GM18498 (cell line): ENCODE results near the gene TMC1.
A peak's percentile ranks its signal among the peaks of the same experiment; 100 is the strongest.

ENCODE experiments used
- ATAC-seq: cut with Tn5 transposase; IDR thresholded peaks from one replicate; pipeline ENCODE4 v1.9.1; 2021; ENCODE audit warnings: mild to moderate bottlenecking, moderate library complexity; ENCODE audit not compliant: unreplicated experiment

The TMC1 gene

GRCh38 chr9:72600671-72601070, 79.3 kb downstream of the TMC1 start:
- no peak for ATAC-seq

DNA sequence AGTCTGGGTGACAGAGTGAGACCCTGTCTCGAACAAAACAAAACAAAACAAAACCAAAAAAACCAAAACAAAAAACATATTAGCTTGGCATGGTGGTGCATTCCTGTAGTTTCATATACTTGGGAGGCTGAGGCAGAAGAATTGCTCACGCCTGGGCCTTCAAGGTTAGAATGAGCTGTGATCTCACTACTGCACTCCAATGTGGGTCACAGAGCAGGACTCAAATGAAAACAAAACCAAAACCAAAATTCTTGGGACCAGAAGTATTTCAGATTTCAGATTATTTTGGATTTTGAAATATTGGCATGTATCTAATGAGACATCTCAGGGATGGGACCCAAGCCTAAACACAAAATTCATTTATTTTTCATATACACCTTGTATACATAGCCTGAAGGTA, 80.2 kb downstream of the TMC1 start:
- no peak for ATAC-seq

- no peak for ATAC-seq
These were observed 91.0 kb downstream of the TMC1 start for GRCh38 chr9:72612449-72612848.

DNA sequence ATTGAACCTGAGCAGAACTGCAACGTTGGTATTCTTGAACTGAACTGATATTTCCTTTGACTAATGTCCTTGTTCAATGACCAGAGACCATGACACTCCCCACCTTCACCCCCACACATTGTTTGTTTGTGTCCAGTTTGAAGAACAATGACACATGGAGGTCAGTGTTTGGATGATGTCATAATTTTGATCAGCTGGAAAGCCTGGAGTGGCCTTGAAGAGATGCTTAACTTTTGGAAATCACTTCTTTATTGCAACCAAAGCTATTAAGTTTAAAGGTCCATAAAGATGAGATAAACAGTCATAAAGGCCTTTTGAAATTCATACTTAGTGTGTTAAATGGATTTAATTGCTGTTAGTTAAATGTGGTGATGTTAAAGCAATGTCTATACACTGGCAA, 92.7 kb downstream of the TMC1 start:
- ATAC-seq: no peak

GRCh38 chr9:72615931-72616330, 94.5 kb downstream of the TMC1 start:
- ATAC-seq: no peak

GRCh38 chr9:72618811-72619210, 97.4 kb downstream of the TMC1 start:
- no peak for ATAC-seq

GRCh38 chr9:72622186-72622585, 100.8 kb downstream of the TMC1 start:
- ATAC-seq: no peak

DNA sequence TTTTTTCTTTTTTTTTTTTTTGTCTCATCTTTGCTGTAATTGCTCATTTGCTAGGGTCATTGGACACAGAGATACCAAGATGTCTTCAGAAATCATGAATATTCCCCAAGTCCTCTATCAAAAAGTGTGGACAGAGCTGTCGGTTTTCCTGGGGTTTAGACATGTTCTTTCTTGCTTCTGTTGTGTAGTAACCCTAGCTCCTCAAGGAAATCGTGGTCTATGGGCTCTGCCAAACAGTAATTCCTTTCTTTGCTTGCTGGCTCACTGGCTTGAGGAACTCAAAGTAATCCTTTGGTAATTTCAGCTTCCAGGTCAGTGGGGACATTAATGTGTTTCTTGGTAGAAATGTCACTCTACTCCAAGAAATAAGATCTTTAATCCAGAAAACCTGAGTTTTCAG, 101.7 kb downstream of the TMC1 start:
- no peak for ATAC-seq

GRCh38 chr9:72627147-72627546, 105.7 kb downstream of the TMC1 start:
- ATAC-seq: no peak

- no peak for ATAC-seq
These were observed 106.6 kb downstream of the TMC1 start for GRCh38 chr9:72627956-72628540.

DNA sequence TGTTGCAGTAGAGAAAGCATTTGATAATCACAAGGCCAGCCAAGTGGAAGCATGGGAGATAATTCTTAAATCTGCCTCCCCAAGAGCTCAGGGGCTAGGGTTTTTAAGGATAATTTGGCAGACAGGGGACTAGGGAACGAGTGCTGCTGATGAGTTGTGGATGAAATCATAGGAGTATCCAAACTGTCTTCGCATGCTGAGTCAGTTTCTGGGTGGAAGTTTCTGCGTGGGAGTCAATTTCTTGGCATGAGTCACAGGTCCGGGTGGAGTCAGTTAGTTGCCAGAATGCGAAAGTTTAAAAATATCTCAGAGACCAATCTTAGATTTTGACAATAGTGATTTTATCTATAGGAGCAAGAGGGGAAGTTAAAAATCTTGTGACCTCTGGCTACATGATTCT, 112.6 kb downstream of the TMC1 start:
- no peak for ATAC-seq

- ATAC-seq: peak; percentile 96
These were observed 113.8 kb downstream of the TMC1 start for GRCh38 chr9:72635197-72635596.

GRCh38 chr9:72636621-72637020, 115.2 kb downstream of the TMC1 start:
- no peak for ATAC-seq

GRCh38 chr9:72643651-72644050, 122.2 kb downstream of the TMC1 start:
- no peak for ATAC-seq

GRCh38 chr9:72646061-72646460, 124.7 kb downstream of the TMC1 start:
- no peak for ATAC-seq

GRCh38 chr9:72648324-72649126, 127.1 kb downstream of the TMC1 start:
- ATAC-seq: no peak

DNA sequence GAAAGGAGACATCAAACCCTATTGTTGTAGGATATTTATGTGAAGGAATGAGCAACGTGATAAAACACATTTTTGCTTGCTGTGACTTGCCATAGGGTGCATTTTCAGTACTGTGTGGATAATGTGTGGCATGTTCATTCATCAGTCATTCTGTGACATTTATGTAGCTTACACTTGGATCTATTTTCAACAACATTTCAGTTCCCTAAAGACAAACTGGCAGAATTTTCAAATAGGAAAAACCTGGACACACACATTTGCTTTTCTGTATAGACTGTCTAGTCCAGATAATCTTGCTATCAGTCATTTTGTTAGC, 127.7 kb downstream of the TMC1 start:
- no peak for ATAC-seq

GRCh38 chr9:72650206-72650605, 128.8 kb downstream of the TMC1 start:
- ATAC-seq: no peak

DNA sequence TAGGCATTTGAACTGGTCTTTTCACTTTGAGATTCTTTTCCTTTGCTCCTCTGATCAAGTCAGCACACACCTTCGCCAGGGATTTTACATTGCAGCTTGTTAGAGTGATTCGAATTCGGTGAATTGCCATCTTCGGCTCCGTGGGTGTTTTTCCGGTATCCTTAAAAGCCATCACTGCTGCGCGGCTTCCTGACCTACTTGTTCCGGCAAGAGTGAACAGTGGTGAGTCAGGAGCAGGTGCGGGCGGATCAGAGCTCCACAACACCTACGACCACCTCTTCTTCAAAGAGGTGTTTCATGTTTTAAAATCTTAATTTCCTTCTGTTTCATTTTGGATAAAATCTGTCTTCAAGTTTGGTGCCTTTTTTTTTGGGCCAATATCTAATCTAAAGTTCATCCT, 134.6 kb downstream of the TMC1 start:
- ATAC-seq: no peak

DNA sequence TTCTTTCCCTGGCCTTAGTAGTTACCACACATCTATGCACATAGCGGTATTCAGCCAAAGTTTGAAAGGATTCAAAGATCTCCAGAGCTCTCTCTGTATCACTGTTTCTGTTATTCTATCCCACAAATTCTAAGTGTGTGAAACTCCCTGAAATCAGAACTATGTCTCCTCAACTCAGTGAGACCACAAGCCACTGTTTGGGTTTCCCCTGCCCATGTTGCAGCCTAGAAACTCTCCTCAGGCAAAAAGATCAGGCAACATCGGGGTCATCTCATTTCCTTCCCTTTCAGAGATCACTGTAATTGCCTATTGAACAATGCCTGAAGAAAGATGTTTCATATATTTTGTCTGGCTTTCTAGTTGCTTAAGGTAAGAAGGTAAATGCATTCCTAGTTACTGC, 135.6 kb downstream of the TMC1 start:
- no peak for ATAC-seq

- no peak for ATAC-seq
These were observed 137.3 kb downstream of the TMC1 start for GRCh38 chr9:72658703-72659102.

DNA sequence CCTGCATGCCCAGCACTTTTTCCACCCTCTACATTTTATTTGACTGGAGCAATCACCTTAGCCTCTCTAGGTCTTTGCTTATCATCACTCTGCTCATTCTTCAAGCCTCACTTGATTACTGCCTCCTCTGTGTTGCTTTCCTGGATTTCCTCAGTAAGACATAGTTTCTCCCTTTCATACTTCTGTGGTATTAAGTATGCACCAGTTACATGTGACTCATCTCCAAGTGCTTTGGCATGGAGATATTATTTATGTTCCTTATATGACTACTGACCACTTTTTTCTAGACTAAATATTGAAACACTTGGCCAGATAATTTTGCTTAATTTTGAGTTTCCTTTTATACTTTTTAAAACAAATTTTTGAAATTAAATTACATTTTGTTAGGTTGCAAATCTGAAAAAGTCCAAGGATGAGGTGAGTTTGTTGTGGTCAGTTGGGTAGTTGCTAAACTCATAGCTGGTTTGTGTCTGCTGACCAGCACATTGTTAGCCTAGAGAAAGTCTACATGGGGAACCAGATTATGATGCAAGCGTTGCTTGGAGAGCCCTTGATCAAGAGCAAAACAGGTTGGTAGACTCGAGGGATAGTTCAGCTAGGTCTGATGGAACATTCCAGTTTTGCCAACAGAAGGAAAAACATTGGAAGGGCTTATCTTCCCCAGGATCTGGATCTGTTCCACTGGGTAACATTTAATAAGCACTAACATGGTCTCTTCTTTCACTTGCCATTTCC, 140.2 kb downstream of the TMC1 start:
- ATAC-seq: no peak
